RWPE1 (cell line): ENCODE measurements around the gene RASL10A.

Experiments used
- CTCF ChIA-PET: fragments of 350-600 bp; sonication (Branson Sonifier 250); formaldehyde crosslinking; extraction: SDS; loops from one replicate; lab custom pipeline; 2021; lab: Yijun Ruan, JAX
- POLR2A ChIA-PET: fragments of 400-600 bp; formaldehyde crosslinking; extraction: SDS; loops from one replicate; lab custom pipeline; 2020; ENCODE audit warnings: antibody characterized with exemption; ENCODE audit not compliant: low non-redundant PET; lab: Yijun Ruan, JAX
- DNase-seq: peaks from one replicate; pipeline ENCODE4 v3.0.0; 2012; ENCODE audit warnings: low spot score
- H3K27ac ChIP-seq: fragments of 450-650 bp; 2 replicates; pipeline ENCODE4 v1.5.1; 2017
- TF ChIP-seq, protein P1 (sequence below): fragments of 450-650 bp; conservative IDR thresholded peaks from 2 replicates; pipeline ENCODE4 v1.5.1; 2017; ENCODE audit warnings: low read depth, mild to moderate bottlenecking

RASL10A gene

DNA sequence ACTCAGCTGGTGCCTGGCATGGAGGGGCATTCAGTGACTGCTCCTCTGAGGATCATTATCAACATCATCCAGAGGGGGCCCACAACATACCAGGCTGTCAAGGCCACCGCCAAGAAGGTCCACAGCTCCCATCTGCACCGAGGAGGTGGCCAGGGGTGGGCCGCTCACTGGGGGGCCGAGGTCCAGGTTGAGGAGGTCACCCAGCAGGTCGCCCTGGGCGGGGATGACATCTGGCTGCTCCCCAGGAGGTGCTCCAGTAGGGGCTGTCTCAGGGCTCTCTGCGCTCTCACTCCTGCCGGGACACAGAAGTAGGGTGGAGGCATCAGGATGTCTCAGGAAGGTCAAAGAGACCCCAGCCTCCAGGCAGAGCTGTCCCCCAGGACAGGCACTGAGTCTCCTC lies 25.1 kb upstream of the RASL10A start:
- H3K27ac ChIP-seq, result peak overlapping the region; percentile 66
- TF ChIP-seq, protein P1, sequence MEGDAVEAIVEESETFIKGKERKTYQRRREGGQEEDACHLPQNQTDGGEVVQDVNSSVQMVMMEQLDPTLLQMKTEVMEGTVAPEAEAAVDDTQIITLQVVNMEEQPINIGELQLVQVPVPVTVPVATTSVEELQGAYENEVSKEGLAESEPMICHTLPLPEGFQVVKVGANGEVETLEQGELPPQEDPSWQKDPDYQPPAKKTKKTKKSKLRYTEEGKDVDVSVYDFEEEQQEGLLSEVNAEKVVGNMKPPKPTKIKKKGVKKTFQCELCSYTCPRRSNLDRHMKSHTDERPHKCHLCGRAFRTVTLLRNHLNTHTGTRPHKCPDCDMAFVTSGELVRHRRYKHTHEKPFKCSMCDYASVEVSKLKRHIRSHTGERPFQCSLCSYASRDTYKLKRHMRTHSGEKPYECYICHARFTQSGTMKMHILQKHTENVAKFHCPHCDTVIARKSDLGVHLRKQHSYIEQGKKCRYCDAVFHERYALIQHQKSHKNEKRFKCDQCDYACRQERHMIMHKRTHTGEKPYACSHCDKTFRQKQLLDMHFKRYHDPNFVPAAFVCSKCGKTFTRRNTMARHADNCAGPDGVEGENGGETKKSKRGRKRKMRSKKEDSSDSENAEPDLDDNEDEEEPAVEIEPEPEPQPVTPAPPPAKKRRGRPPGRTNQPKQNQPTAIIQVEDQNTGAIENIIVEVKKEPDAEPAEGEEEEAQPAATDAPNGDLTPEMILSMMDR, result no peak
- ChIA-PET CTCF (no interaction called here), POLR2A (no interaction called here)
- DNase-seq, result no peak

GRCh38 chr22:29339381-29340235 lies 24.1 kb upstream of the RASL10A start:
- CTCF ChIA-PET, result no interaction called here
- H3K27ac ChIP-seq, result peak overlapping the region; percentile 66
- POLR2A ChIA-PET, result no interaction called here
- TF ChIP-seq, protein P1, result no peak
- DNase-seq, result peak; percentile 9

GRCh38 chr22:29338398-29338797 lies 22.9 kb upstream of the RASL10A start:
- no peak for DNase-seq
- TF ChIP-seq, protein P1, result no peak
- H3K27ac ChIP-seq, result peak overlapping the region; percentile 66
- ChIA-PET POLR2A (no interaction called here), CTCF (no interaction called here)

DNA sequence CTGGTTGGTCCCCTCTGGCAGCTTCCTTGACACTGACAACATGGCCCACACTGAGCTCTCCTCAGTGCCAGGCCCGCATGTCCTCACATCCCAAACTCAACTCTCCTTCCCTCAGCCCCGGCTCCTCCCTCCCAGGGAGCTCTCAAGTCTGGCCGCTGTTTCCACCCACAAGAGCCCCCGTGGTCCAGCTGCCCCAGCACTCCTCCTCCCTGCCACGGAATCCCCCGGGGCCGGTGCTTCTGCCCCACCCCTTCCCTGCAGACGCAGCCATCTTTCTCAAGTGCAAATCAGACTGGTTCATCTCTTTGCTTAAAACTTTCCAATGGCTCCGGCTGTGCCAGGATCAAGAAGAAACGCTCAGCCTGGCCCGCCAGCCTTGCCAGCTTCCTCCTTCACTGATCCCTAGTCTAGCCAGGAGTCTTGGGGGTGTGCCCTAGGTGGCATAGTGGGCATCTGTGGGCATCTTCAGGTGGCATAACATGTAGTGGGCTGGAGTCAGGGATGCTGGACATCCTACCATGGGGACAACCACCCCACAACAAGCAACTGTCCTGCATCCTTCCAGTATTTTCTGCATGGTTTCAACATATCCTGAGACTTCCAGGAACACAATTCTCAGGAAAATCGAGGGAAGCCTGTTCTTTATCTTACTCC lies 22.3 kb upstream of the RASL10A start:
- POLR2A ChIA-PET, result no interaction called here
- no peak for DNase-seq
- TF ChIP-seq, protein P1, result no peak
- CTCF ChIA-PET, result no interaction called here
- H3K27ac ChIP-seq, result peak overlapping the region; percentile 66; the same call in 1 of the 2 replicates

GRCh38 chr22:29336751-29337490 lies 21.4 kb upstream of the RASL10A start:
- H3K27ac ChIP-seq, result no peak overlapping the region
- CTCF ChIA-PET, result interaction anchor here (0.6 kb wide), 1 partner anchor 22 kb away, joined by 3 read pairs; no protein-coding TSS in a partner anchor
- POLR2A ChIA-PET, result no interaction called here
- no peak for DNase-seq
- TF ChIP-seq, protein P1, result no peak

GRCh38 chr22:29335656-29336055 lies 20.2 kb upstream of the RASL10A start:
- DNase-seq, result no peak
- CTCF ChIA-PET, result no interaction called here

More at GRCh38 chr22:29335656-29336055, 20.2 kb upstream of the RASL10A start:
- POLR2A ChIA-PET, result interaction anchor here (0.6 kb wide), 1 partner anchor 16 kb away, joined by 4 read pairs; no protein-coding TSS in a partner anchor
- H3K27ac ChIP-seq, result no peak overlapping the region
- TF ChIP-seq, protein P1, result no peak
